Measurements from ENCODE around the gene TMPRSS11D. TPM values are rescaled to one million over a fixed set of nuclear protein-coding genes. Genes with fewer than 3 reads are reported as not detected.

The TMPRSS11D gene
- total and polyA plus RNA-seq, 2 of the 8 experiments (the other 6 are each of a cell fraction or from before 2014, with no cell fraction given), result not detected

GRCh38 chr4:67922697-67923096 lies 38.9 kb upstream of the TMPRSS11D start:
- Histone ChIP-seq H3K23ac (ENCODE audit: insufficient read length) (no peak overlapping the region), H2BK20ac (ENCODE audit: low read length) (no peak overlapping the region), H3K4me1 (replicated peaks in 1 of 4; ENCODE audit: control insufficient read depth in 3 of 4, insufficient read depth in 4 of 4, low read length in 3 of 4) (no peaks in the 10 kb centered on the region), H2BK12ac (ENCODE audit: low read depth, low read length) (no peak overlapping the region), H3K56ac (replicated peaks; ENCODE audit: insufficient read length, low read depth, low read length) (no peak overlapping the region), H3K4ac (replicated peaks; ENCODE audit: insufficient read length, low read depth, low read length) (no peak overlapping the region), H3K27ac (ENCODE audit: low read depth, low read length) (no peak overlapping the region), H3K18ac (ENCODE audit: extremely low read depth, low read length) (no peak overlapping the region), H3K36me3 (ENCODE audit: control insufficient read depth in 2 of 4, insufficient read depth in 4 of 4, low read length in 3 of 4) (no peaks in the 10 kb centered on the region), H3K23me2 (ENCODE audit: low read depth, low read length) (no peaks in the 10 kb centered on the region), H4K5ac (ENCODE audit: insufficient read length, low read depth, low read length) (no peak overlapping the region), H3K4me2 (ENCODE audit: insufficient read depth in 1 of 2, low read depth in 2 of 2, low read length in 2 of 2) (no peak overlapping the region), H3K27me3 (replicated peaks in 1 of 4; ENCODE audit: control insufficient read depth in 3 of 4, extremely low read depth in 1 of 4, insufficient read depth in 3 of 4, low read length in 3 of 4) (no peaks in the 10 kb centered on the region), H3K14ac (ENCODE audit: insufficient read length) (no peak overlapping the region), H2BK120ac (replicated peaks; ENCODE audit: low read depth, low read length) (no peak overlapping the region), H3K4me3 (ENCODE audit: extremely low read depth in 1 of 4, insufficient read depth in 2 of 4, low read depth in 3 of 4, low read length in 4 of 4) (no peak overlapping the region), H3K79me1 (ENCODE audit: low read depth, low read length) (no peaks in the 10 kb centered on the region), H4K91ac (replicated peaks; ENCODE audit: insufficient read length, low read length) (no peak overlapping the region), H4K8ac (ENCODE audit: extremely low read depth, insufficient read depth, low read length) (no peak overlapping the region), H2BK5ac (ENCODE audit: low read depth, low read length) (no peak overlapping the region), H2AFZ (ENCODE audit: low read length) (no peak overlapping the region), H2AK5ac (ENCODE audit: low read depth, low read length) (no peak overlapping the region), H3K9ac (replicated peaks in 1 of 4; ENCODE audit: extremely low read depth in 1 of 4, low read depth in 3 of 4, low read length in 3 of 4) (no peak overlapping the region), H3K79me2 (ENCODE audit: control insufficient read depth in 1 of 2, insufficient read depth in 2 of 2, low read length in 2 of 2) (no peaks in the 10 kb centered on the region), H4K20me1 (replicated peaks in 1 of 2; ENCODE audit: control insufficient read depth in 1 of 2, insufficient read depth in 2 of 2, low read length in 2 of 2) (no peaks in the 10 kb centered on the region), H3K9me3 (ENCODE audit: insufficient read depth in 2 of 2, low read depth in 1 of 2, low read length in 1 of 2) (no peaks in the 10 kb centered on the region), H2BK15ac (ENCODE audit: low read length) (no peak overlapping the region)
- 88% methylated on average over 4 of the region's 4 CpGs; no CpG with 5 or more reads in 1 of the 2 experiments for WGBS, 2 experiments (ENCODE audit: extremely low coverage in 1 of 2, insufficient coverage in 1 of 2, insufficient read length in 1 of 2, insufficient replicate concordance in 2 of 2, low coverage in 1 of 2, low lambda C conversion rate in 2 of 2, missing lambda C conversion rate in 1 of 2)
- DNase-seq (ENCODE audit: low read depth in 1 of 2, low spot score in 2 of 2) (no peak), FAIRE-seq (no peak)
- POLR2A ChIA-PET (ENCODE audit: partially characterized antibody), result interaction anchor here (0.7 kb wide), 1 partner anchor 396 kb away, joined by 3 read pairs; no protein-coding TSS in a partner anchor
- no peak for TF ChIP-seq PHF8 (conservative IDR thresholded peaks at IDR 0.05; ENCODE audit: low read depth, low read length)
- TF ChIP-seq CTCF (IDR thresholded peaks at IDR 0.05; ENCODE audit: control extremely low read depth in 1 of 3, insufficient read depth in 1 of 3, low read depth in 1 of 3, low read length in 3 of 3), result no peak
- TF ChIP-seq NRF1 (IDR thresholded peaks at IDR 0.05; ENCODE audit: low read depth, low read length), result no peak
- no peak for TF ChIP-seq JUND (IDR thresholded peaks at IDR 0.05; ENCODE audit: low read length)
- TF ChIP-seq, protein P1, sequence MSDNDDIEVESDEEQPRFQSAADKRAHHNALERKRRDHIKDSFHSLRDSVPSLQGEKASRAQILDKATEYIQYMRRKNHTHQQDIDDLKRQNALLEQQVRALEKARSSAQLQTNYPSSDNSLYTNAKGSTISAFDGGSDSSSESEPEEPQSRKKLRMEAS (IDR thresholded peaks at IDR 0.05), result no peak
- no peak for TF ChIP-seq TAF7 (optimal IDR thresholded peaks at IDR 0.05; ENCODE audit: borderline replicate concordance, low read depth, low read length)
- no peak for TF ChIP-seq HDAC2 (IDR thresholded peaks at IDR 0.05; ENCODE audit: borderline replicate concordance in 1 of 2, low read depth in 2 of 2, low read length in 2 of 2)
- CTCF ChIA-PET (ENCODE audit: partially characterized antibody), result no interaction called here
